ENCODE data around the gene CSRNP2. TPM values are rescaled to one million over a fixed set of nuclear protein-coding genes. Genes with fewer than 3 reads are reported as not detected.
A peak's percentile ranks its signal among the peaks of the same experiment; 100 is the strongest.

The CSRNP2 gene
- total and polyA plus RNA-seq, 2 of the 13 experiments (the other 11 are each of a cell fraction or from before 2014, with no cell fraction given) = 4.8 to 7.3 TPM

GRCh38 chr12:51047655-51048540 lies 35.5 kb downstream of the CSRNP2 start, which contains the start of gene LETMD1 (continued):
- TF ChIP-seq CCAR2 (optimal IDR thresholded peaks at IDR 0.05; ENCODE audit: low read depth, low read length) = no peak
- TF ChIP-seq ZBTB2 (CRISPR knock-in tag; IDR thresholded peaks at IDR 0.05; ENCODE audit: low read depth) = no peak
- peak; percentile 90 for TF ChIP-seq DRAP1 (CRISPR knock-in tag; IDR thresholded peaks at IDR 0.05)
- TF ChIP-seq ZNF460 (CRISPR knock-in tag; IDR thresholded peaks at IDR 0.05; ENCODE audit: borderline replicate concordance) = no peak
- TF ChIP-seq U2AF2 (IDR thresholded peaks at IDR 0.05; ENCODE audit: low read depth, low read length) = no peak
- TF ChIP-seq GMEB1 (CRISPR knock-in tag; IDR thresholded peaks at IDR 0.05; ENCODE audit: borderline replicate concordance) = peak; percentile 91
- TF ChIP-seq HMGXB4 (CRISPR knock-in tag; IDR thresholded peaks at IDR 0.05; ENCODE audit: borderline replicate concordance in 1 of 2, low read depth in 1 of 2) = peak; percentile 95 to 97
- TF ChIP-seq MBNL3 (CRISPR knock-in tag; conservative IDR thresholded peaks at IDR 0.05) = no peak
- no peak for TF ChIP-seq MTF2 (CRISPR knock-in tag; IDR thresholded peaks at IDR 0.05; ENCODE audit: borderline replicate concordance)
- no peak for TF ChIP-seq ATF5 (CRISPR knock-in tag; IDR thresholded peaks at IDR 0.05; ENCODE audit: low read depth)
- TF ChIP-seq ZNF629 (CRISPR knock-in tag; conservative IDR thresholded peaks at IDR 0.05) = 0 out of 2 replicates have a peak, but pooled peaks have one; percentile 17
- TF ChIP-seq ZNF547 (CRISPR knock-in tag; IDR thresholded peaks at IDR 0.05) = peak; percentile 69
- peak; percentile 66; the same call in 1 of the 2 replicates for TF ChIP-seq ZNF317 (CRISPR knock-in tag; IDR thresholded peaks at IDR 0.05)

Measured in HepG2 (cell line).